ENCODE measurements around the gene NAA40. TPM values are rescaled to one million over a fixed set of nuclear protein-coding genes. Genes with fewer than 3 reads are reported as not detected.
"Not testable (repeated sequence)": the region's sequence is repeated elsewhere in the genome, so short reads cannot be mapped to it uniquely, and the experiment has no call there.

The NAA40 gene
- total RNA-seq, 1 donor from 2014 or later: 20.4 TPM

DNA sequence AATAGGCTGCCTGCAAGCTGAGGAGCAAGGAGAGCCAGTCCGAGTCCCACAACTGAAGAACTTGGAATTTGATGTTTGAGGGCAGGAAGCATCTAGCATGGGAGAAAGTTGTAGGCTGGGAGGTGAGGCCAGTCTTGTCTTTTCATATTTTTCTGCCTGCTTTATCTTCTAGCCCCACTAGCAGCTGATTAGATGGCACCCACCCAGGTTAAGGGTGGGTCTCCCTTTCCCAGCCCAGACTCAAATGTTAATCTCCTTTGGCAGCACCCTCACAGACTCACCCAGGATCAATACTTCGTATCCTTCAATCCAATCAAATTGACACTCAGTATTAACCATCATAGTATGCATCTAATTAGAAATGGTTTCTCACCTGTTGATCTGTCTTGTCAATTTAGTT is 30.7 kb downstream of the NAA40 start:
- Histone ChIP-seq H3K4me1 (no peaks in the 10 kb centered on the region), H3K9me3 (no peaks in the 10 kb centered on the region), H3K27ac (no peak overlapping the region), H3K27me3 (ENCODE audit: low read depth) (peaks cover 8% of the 10 kb centered on the region), H3K4me3 (no peak overlapping the region), H3K36me3 (no peaks in the 10 kb centered on the region)
- TF ChIP-seq, protein P1, sequence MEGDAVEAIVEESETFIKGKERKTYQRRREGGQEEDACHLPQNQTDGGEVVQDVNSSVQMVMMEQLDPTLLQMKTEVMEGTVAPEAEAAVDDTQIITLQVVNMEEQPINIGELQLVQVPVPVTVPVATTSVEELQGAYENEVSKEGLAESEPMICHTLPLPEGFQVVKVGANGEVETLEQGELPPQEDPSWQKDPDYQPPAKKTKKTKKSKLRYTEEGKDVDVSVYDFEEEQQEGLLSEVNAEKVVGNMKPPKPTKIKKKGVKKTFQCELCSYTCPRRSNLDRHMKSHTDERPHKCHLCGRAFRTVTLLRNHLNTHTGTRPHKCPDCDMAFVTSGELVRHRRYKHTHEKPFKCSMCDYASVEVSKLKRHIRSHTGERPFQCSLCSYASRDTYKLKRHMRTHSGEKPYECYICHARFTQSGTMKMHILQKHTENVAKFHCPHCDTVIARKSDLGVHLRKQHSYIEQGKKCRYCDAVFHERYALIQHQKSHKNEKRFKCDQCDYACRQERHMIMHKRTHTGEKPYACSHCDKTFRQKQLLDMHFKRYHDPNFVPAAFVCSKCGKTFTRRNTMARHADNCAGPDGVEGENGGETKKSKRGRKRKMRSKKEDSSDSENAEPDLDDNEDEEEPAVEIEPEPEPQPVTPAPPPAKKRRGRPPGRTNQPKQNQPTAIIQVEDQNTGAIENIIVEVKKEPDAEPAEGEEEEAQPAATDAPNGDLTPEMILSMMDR (IDR thresholded peaks at IDR 0.05): no peak
- DNase-seq (no peak), ATAC-seq (no peak)
- intact Hi-C loops (cut with DNase I): no loop called here

DNA sequence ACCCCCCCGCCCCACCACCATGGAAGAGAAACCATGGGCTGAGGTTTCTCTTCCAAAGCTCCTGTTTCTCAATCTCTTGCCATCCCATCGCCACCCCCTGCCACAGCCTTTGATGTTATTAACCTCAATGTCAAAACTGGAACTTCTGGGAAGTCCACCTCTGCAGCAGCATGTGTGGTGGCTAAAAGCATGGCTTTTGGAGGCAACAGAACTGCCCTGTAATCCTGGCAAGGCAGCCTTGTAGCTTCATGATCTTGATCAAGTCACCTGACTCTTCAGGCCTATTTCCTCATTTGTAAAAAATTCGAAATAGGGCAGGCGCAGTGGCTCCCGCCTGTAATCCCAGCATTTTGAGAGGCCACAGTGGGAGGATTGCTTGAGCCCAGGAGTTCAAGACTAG is 32.1 kb downstream of the NAA40 start:
- Histone ChIP-seq H3K36me3 (peaks cover under 1% of the 10 kb centered on the region), H3K27ac (no peak overlapping the region), H3K4me3 (no peak overlapping the region), H3K4me1 (peaks cover 9% of the 10 kb centered on the region), H3K27me3 (ENCODE audit: low read depth) (peaks cover 8% of the 10 kb centered on the region), H3K9me3 (no peaks in the 10 kb centered on the region)
- intact Hi-C loops (cut with DNase I): no loop called here
- ATAC-seq: no peak
- TF ChIP-seq, protein P1 (IDR thresholded peaks at IDR 0.05): no peak
- no peak for DNase-seq

DNA sequence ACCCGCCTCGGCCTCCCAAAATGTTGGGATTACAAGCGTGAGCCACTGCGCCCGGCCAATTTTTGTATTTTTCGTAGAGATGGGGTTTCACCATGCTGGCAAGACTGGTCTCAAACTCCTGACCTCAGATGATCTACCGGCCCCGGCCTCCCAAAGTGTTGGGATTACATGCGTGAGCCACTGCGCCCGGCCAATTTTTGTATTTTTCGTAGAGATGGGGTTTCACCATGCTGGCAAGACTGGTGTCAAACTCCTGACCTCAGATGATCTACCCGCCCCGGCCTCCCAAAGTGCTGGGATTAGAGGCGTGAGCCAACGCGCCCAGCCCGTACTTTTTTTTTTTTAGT is 35.1 kb downstream of the NAA40 start:
- ATAC-seq; H3K27me3 ChIP-seq (ENCODE audit: low read depth); DNase-seq; H3K9me3 ChIP-seq; H3K27ac ChIP-seq; intact Hi-C loops (cut with DNase I); H3K36me3 ChIP-seq: not testable (repeated sequence)
- Histone ChIP-seq H3K4me1 (peaks cover 16% of the 10 kb centered on the region), H3K4me3 (peak overlapping the region; percentile 98)

- intact Hi-C loops (cut with DNase I): no loop called here
- Histone ChIP-seq H3K27me3 (ENCODE audit: low read depth) (peaks cover 4% of the 10 kb centered on the region), H3K4me3 (peak within 1 kb of the TSS; percentile 98), H3K36me3 (peaks cover 13% of the 10 kb centered on the region), H3K9me3 (no peaks in the 10 kb centered on the region), H3K4me1 (peaks cover 16% of the 10 kb centered on the region), H3K27ac (peak within 1 kb of the TSS; percentile 98)
- peak; percentile 98 for ATAC-seq
- TF ChIP-seq, protein P1 (IDR thresholded peaks at IDR 0.05): peak; percentile 19
- DNase-seq: peak; percentile 97
These were observed 35.7 kb downstream of the NAA40 start, which contains the start of gene COX8A for GRCh38 chr11:63974259-63975143. COX8A (plus strand) TSS chr11:63974620; CDS start chr11:63974681, 61 bp downstream.

DNA sequence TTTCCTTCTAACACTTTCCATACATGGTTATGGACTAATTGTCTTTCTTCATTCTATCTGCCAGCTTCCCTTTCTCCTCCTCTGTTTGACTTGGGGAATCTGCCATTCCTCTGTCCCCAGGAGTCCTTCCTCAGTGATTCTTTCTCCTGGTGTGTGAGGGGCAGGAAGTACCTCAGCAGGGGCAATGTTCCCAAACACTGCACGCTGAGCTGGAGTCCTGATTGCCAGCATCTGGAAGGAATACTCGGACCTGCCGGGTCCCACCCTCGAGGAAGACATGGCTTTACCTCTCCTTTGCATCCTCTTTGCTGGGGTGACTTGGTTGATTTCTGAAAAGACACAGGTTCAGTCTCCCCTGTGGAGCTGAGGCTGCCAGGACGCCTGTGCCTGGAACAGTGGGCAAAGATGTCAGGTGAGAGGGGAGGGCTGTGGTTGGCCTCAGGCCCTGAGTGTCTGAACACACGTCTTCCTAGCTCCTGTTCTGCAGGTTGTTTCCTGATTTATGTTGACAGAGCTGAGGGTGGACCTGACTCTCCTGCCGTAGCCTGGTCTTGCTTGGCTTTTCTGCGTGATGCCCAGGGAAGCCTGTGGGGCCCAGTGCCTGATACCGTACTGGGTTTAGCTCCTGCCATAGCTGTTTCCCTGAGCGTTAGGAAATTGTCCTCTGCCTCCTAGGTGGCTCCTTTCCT is 39.9 kb downstream of the NAA40 start:
- ATAC-seq: no peak
- intact Hi-C loops (cut with DNase I): no loop called here
- Histone ChIP-seq H3K4me1 (peaks cover 16% of the 10 kb centered on the region), H3K27ac (no peak overlapping the region), H3K4me3 (no peak overlapping the region), H3K27me3 (ENCODE audit: low read depth) (no peaks in the 10 kb centered on the region), H3K9me3 (no peaks in the 10 kb centered on the region), H3K36me3 (peaks cover 13% of the 10 kb centered on the region)
- TF ChIP-seq, protein P1 (IDR thresholded peaks at IDR 0.05): no peak
- no peak for DNase-seq

- no peaks in the 10 kb centered on the region for H3K9me3 ChIP-seq
- DNase-seq (no peak), ATAC-seq (no peak)
- H3K36me3 ChIP-seq: peaks cover 13% of the 10 kb centered on the region
- peaks cover 16% of the 10 kb centered on the region for H3K4me1 ChIP-seq
- TF ChIP-seq, protein P1 (IDR thresholded peaks at IDR 0.05): no peak
- H3K27me3 ChIP-seq (ENCODE audit: low read depth): no peaks in the 10 kb centered on the region
- H3K4me3 ChIP-seq: no peak overlapping the region
- intact Hi-C loops (cut with DNase I): no loop called here
- H3K27ac ChIP-seq: no peak overlapping the region
These were observed 40.6 kb downstream of the NAA40 start for GRCh38 chr11:63979426-63979825.

Data from lower lobe of right lung (tissue), 2 donors.